GM21423 (cell line): ENCODE measurements around the gene LCN1.

Experiments
- ATAC-seq: cut with Tn5 transposase; IDR thresholded peaks from one replicate; pipeline ENCODE4 v1.9.1; 2021; ENCODE audit warnings: mild to moderate bottlenecking, moderate library complexity; ENCODE audit not compliant: unreplicated experiment

The LCN1 gene

GRCh38 chr9:135520916-135521607 lies at the start of gene LCN1:
Gene LCN1 (plus strand): TSS chr9:135521440. CDS start chr9:135521498, 58 bp downstream.
- no peak for ATAC-seq

GRCh38 chr9:135471791-135472640 lies 49.2 kb upstream of the LCN1 start:
- ATAC-seq, result no peak

- no peak for ATAC-seq
Observed at GRCh38 chr9:135473972-135474543, 47.2 kb upstream of the LCN1 start.

- ATAC-seq, result no peak
Observed at GRCh38 chr9:135474915-135475314, 46.3 kb upstream of the LCN1 start.

GRCh38 chr9:135476561-135477355 lies 44.5 kb upstream of the LCN1 start:
- no peak for ATAC-seq

- ATAC-seq, result no peak
Observed at GRCh38 chr9:135478191-135478590, 43.0 kb upstream of the LCN1 start.

- no peak for ATAC-seq
Observed at GRCh38 chr9:135478829-135479468, 42.3 kb upstream of the LCN1 start.

- no peak for ATAC-seq
Observed at GRCh38 chr9:135479469-135480052, 41.7 kb upstream of the LCN1 start, which contains the start of gene PPP1R26. Gene PPP1R26 (plus strand): TSS chr9:135479782. CDS start chr9:135484511, 4,729 bp downstream.

GRCh38 chr9:135480071-135480939 lies 40.9 kb upstream of the LCN1 start:
- ATAC-seq, result no peak

GRCh38 chr9:135480940-135481310 lies 40.3 kb upstream of the LCN1 start:
- no peak for ATAC-seq

GRCh38 chr9:135482015-135482754 lies 39.1 kb upstream of the LCN1 start:
- ATAC-seq, result no peak

GRCh38 chr9:135484460-135485277 lies 36.6 kb upstream of the LCN1 start:
- ATAC-seq, result no peak

- no peak for ATAC-seq
Observed at GRCh38 chr9:135485385-135485784, 35.9 kb upstream of the LCN1 start.

- ATAC-seq, result no peak
Observed at GRCh38 chr9:135485832-135486231, 35.4 kb upstream of the LCN1 start.

- no peak for ATAC-seq
Observed at GRCh38 chr9:135486267-135487065, 34.8 kb upstream of the LCN1 start.

- ATAC-seq, result no peak
Observed at GRCh38 chr9:135487281-135488012, 33.8 kb upstream of the LCN1 start.
